ENCODE data around the gene B3GNT7. TPM values are rescaled to one million over a fixed set of nuclear protein-coding genes. Genes with fewer than 3 reads are reported as not detected.

B3GNT7 gene
- total and polyA plus RNA-seq, 2 of the 4 experiments (the other 2 are of a cell fraction), result under 0.01 to 0.03 TPM

DNA sequence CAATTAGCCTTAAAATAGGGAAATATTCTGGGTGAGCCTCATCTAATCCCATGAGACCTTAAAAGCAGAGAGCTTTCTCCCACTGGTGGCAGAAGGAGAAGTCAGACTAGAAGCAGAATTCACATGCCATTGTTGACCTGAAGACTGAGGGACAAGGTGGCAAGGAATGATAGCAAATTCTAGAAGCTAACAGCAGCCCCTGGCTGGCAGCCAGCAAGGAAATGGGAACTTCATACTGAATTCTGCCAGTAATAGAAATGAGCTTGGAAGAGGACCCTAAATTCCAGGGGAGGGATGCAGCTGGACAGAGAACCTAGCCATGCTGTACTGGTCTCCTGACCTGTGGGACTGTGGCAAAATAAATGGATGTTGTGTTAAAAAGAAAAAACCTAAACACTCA is 19.5 kb downstream of the B3GNT7 start:
- Histone ChIP-seq H4K8ac (ENCODE audit: low read depth in 2 of 2, low read length in 2 of 2) (no peak overlapping the region), H3K4me3 (ENCODE audit: insufficient read depth, low read depth, low read length) (no peak overlapping the region), H2BK5ac (ENCODE audit: low read depth, low read length, poor library complexity, severe bottlenecking) (no peak overlapping the region), H3K23ac (ENCODE audit: low read depth, low read length) (no peak overlapping the region), H3K9ac (ENCODE audit: low read depth, low read length) (no peak overlapping the region), H2AK9ac (replicated peaks; ENCODE audit: low read depth, low read length, poor library complexity) (no peak overlapping the region), H2BK120ac (ENCODE audit: low read depth, low read length) (no peak overlapping the region), H4K91ac (ENCODE audit: insufficient read depth, low read depth, low read length) (no peak overlapping the region), H4K5ac (ENCODE audit: low read depth, low read length) (no peak overlapping the region), H2BK15ac (ENCODE audit: low read depth, low read length) (no peak overlapping the region), H3K27ac (ENCODE audit: insufficient read depth, low read length) (no peak overlapping the region), H3K4me2 (ENCODE audit: low read depth, low read length) (no peak overlapping the region), H3K56ac (ENCODE audit: extremely low read depth, insufficient read depth, low read length) (no peak overlapping the region), H3K27me3 (ENCODE audit: control insufficient read depth, insufficient read depth, low read length) (no peaks in the 10 kb centered on the region), H3K36me3 (ENCODE audit: control insufficient read depth, insufficient read depth, low read length) (no peaks in the 10 kb centered on the region), H3K9me1 (ENCODE audit: insufficient read depth, low read length) (no peaks in the 10 kb centered on the region), H3K9me3 (ENCODE audit: control insufficient read depth, insufficient read depth, low read length) (no peaks in the 10 kb centered on the region), H3K18ac (ENCODE audit: low read depth, low read length) (no peak overlapping the region), H4K20me1 (ENCODE audit: insufficient read depth, low read length) (no peaks in the 10 kb centered on the region), H2BK20ac (ENCODE audit: low read depth, low read length) (no peak overlapping the region), H2AFZ (replicated peaks; ENCODE audit: low read length, poor library complexity) (no peak overlapping the region), H2AK5ac (ENCODE audit: low read depth, low read length) (no peak overlapping the region), H3K79me1 (ENCODE audit: low read depth in 1 of 2, low read length in 2 of 2) (no peaks in the 10 kb centered on the region), H3K4ac (ENCODE audit: low read depth, low read length) (no peak overlapping the region), H3K4me1 (ENCODE audit: control insufficient read depth, insufficient read depth, low read length) (0 out of 2 replicates have a peak, but pooled peaks cover 3% of the 10 kb centered on the region), H3K14ac (replicated peaks; ENCODE audit: low read depth, low read length) (no peak overlapping the region)
- in situ Hi-C loops (cut with MboI; ENCODE audit: low sequenced_read_pairs) (loop anchor here (10.0 kb wide), 1 partner anchor 310 kb away; no protein-coding TSS in a partner anchor), intact Hi-C loops (cut with micrococcal nuclease) (no loop called here), dilution Hi-C loops (cut with HindIII; ENCODE audit: low sequenced_read_pairs, unreplicated experiment) (no loop called here)
- no peak for ATAC-seq (ENCODE audit: low read depth)
- BruUV-seq (replicated peaks), result no TSS peak
- DNase-seq, result no peak
- ChIA-PET POLR2A (ENCODE audit: unreplicated experiment) (interaction anchor here (0.5 kb wide), 1 partner anchor 102 kb away, joined by 3 read pairs; no protein-coding TSS in a partner anchor), CTCF (interaction anchor here (0.9 kb wide), 1 partner anchor 118 kb away, joined by 3 read pairs; no protein-coding TSS in a partner anchor)
- TF ChIP-seq BHLHE40 (IDR thresholded peaks at IDR 0.05; ENCODE audit: low read depth, low read length), result no peak
- TF ChIP-seq MAFK (IDR thresholded peaks at IDR 0.05; ENCODE audit: low read depth, low read length), result no peak
- TF ChIP-seq, protein P1, sequence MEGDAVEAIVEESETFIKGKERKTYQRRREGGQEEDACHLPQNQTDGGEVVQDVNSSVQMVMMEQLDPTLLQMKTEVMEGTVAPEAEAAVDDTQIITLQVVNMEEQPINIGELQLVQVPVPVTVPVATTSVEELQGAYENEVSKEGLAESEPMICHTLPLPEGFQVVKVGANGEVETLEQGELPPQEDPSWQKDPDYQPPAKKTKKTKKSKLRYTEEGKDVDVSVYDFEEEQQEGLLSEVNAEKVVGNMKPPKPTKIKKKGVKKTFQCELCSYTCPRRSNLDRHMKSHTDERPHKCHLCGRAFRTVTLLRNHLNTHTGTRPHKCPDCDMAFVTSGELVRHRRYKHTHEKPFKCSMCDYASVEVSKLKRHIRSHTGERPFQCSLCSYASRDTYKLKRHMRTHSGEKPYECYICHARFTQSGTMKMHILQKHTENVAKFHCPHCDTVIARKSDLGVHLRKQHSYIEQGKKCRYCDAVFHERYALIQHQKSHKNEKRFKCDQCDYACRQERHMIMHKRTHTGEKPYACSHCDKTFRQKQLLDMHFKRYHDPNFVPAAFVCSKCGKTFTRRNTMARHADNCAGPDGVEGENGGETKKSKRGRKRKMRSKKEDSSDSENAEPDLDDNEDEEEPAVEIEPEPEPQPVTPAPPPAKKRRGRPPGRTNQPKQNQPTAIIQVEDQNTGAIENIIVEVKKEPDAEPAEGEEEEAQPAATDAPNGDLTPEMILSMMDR (conservative IDR thresholded peaks at IDR 0.05; ENCODE audit: low read depth, low read length), result no peak
- TF ChIP-seq CEBPB (IDR thresholded peaks at IDR 0.05; ENCODE audit: low read depth, low read length), result no peak
- TF ChIP-seq FOS (IDR thresholded peaks at IDR 0.05; ENCODE audit: low read depth, low read length), result no peak
- TF ChIP-seq, protein P2, sequence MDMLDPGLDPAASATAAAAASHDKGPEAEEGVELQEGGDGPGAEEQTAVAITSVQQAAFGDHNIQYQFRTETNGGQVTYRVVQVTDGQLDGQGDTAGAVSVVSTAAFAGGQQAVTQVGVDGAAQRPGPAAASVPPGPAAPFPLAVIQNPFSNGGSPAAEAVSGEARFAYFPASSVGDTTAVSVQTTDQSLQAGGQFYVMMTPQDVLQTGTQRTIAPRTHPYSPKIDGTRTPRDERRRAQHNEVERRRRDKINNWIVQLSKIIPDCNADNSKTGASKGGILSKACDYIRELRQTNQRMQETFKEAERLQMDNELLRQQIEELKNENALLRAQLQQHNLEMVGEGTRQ (IDR thresholded peaks at IDR 0.05; ENCODE audit: low read depth, low read length), result no peak
- TF ChIP-seq RAD21 (IDR thresholded peaks at IDR 0.05; ENCODE audit: low read length), result no peak
- no peak for TF ChIP-seq NFE2L2 (IDR thresholded peaks at IDR 0.05; ENCODE audit: low read depth, low read length)
- TF ChIP-seq MAZ (IDR thresholded peaks at IDR 0.05; ENCODE audit: borderline replicate concordance, low read depth, low read length), result no peak
- no peak for TF ChIP-seq CHD1 (IDR thresholded peaks at IDR 0.05; ENCODE audit: low read depth, low read length)
- no peak for TF ChIP-seq SMC3 (IDR thresholded peaks at IDR 0.05; ENCODE audit: low read depth, low read length)
- TF ChIP-seq MXI1 (IDR thresholded peaks at IDR 0.05; ENCODE audit: borderline replicate concordance, low read depth, low read length), result no peak
- TF ChIP-seq RFX5 (IDR thresholded peaks at IDR 0.05; ENCODE audit: low read depth, low read length), result no peak
- TF ChIP-seq, protein P3, sequence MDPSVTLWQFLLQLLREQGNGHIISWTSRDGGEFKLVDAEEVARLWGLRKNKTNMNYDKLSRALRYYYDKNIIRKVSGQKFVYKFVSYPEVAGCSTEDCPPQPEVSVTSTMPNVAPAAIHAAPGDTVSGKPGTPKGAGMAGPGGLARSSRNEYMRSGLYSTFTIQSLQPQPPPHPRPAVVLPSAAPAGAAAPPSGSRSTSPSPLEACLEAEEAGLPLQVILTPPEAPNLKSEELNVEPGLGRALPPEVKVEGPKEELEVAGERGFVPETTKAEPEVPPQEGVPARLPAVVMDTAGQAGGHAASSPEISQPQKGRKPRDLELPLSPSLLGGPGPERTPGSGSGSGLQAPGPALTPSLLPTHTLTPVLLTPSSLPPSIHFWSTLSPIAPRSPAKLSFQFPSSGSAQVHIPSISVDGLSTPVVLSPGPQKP (IDR thresholded peaks at IDR 0.05; ENCODE audit: borderline replicate concordance, low read depth, low read length), result no peak
- TF ChIP-seq RCOR1 (IDR thresholded peaks at IDR 0.05; ENCODE audit: insufficient replicate concordance, low read length), result no peak

Measured in IMR-90 (cell line).